ENCODE measurements around the gene NSRP1.
"Not testable (repeated sequence)": the region's sequence is repeated elsewhere in the genome, so short reads cannot be mapped to it uniquely, and the experiment has no call there.

Gene NSRP1

DNA sequence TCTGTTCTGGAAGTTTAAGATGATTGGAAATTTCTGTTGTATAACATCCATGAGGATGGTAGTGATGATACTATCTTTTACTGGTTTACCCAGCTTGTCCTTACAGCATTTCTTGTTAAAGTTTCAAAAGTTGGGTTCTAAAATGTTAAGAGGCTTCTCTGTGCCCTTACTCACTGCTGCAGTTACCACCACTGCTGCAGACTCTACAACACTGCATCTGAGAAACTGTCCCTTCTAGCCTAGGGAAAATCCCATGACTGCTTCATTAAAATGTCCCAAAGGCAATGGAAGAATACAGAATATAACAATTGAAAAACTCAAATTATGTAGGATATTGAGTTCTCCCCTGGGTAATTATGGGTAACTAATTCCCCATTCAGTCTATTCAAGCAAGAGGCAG lies 3.8 kb upstream of the NSRP1 start:
- in situ Hi-C loops (cut with MboI; ENCODE audit: low pct_unique_long_range_greater_than_20kb, low sequenced_read_pairs): no loop called here
- DNase-seq: no peak

DNA sequence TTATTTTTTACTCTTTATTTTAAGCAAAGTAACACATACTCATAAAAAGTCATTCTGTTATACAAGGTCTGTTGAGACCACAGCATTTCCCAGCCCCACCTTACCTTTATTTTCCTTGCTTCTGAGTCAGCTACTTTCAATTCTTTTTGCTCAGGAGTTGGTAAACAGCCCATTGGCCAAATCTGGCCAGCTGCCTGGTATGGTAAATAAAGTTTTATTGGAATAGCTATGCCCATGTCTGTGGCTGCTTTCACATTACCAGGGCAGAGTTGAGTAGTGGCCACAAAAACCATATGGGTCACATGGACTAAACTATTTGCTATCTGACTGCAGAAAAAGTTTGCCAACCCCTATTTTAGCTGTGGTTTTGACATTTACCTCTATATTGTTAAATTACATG lies 3.4 kb upstream of the NSRP1 start:
- in situ Hi-C loops (cut with MboI; ENCODE audit: low pct_unique_long_range_greater_than_20kb, low sequenced_read_pairs): no loop called here
- DNase-seq: no peak

DNA sequence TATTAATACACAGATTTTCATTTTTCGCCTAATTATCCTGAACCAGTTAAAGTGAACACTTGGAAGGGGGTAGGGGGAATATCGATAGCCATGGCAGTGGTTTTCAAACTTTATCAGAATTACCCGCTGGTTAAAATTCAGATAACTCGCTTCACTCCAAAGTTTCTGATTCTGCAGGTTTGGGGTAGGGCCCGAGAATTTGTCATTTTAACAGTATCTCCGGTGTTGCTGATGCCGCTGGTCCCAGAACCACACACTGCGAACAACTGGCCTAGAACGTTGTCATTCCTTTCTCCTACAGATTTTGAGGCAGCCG lies 313 bp upstream of the NSRP1 start:
- no peak for DNase-seq
- in situ Hi-C loops (cut with MboI; ENCODE audit: low pct_unique_long_range_greater_than_20kb, low sequenced_read_pairs): no loop called here

DNA sequence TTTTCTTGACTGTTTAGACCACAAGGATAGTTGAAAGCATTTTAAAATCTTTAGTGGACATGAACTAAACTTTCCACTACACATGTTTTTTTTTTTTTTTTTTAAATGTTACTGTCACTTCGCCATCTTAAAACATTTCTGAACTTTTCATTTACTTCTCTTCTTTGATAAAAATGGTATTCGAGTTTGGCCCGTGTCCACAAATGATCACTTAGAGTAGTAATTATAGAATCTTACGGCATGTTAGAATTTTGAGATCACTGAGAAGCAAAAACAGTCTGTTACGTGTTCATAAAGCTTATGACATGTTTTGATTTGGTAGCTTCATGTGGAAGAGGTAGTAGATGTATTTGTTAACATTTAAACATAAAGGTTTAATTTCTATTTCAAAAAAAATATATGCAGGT lies 1.1 kb downstream of the NSRP1 start:
- in situ Hi-C loops (cut with MboI; ENCODE audit: low pct_unique_long_range_greater_than_20kb, low sequenced_read_pairs): no loop called here
- no peak for DNase-seq

DNA sequence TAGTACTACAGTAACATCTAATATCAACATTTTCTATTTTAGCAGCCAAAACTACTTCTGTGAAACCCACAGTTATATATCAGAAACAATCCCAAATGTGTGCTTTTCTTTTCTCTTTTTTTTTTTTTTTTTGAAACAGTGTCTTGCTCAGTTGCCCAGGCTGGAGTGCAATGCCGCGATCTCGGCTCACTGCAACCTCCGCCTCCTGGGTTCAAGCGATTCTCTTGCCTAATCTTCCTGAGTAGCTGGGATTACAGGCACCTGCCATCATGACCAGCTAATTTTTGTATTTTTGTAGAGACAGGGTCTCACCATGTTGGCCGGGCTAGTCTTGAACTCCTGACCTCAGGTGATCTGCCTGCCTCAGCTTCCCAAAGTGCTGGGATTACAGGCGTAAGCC lies 2.0 kb downstream of the NSRP1 start:
- in situ Hi-C loops (cut with MboI; ENCODE audit: low pct_unique_long_range_greater_than_20kb, low sequenced_read_pairs): not testable (repeated sequence)

DNA sequence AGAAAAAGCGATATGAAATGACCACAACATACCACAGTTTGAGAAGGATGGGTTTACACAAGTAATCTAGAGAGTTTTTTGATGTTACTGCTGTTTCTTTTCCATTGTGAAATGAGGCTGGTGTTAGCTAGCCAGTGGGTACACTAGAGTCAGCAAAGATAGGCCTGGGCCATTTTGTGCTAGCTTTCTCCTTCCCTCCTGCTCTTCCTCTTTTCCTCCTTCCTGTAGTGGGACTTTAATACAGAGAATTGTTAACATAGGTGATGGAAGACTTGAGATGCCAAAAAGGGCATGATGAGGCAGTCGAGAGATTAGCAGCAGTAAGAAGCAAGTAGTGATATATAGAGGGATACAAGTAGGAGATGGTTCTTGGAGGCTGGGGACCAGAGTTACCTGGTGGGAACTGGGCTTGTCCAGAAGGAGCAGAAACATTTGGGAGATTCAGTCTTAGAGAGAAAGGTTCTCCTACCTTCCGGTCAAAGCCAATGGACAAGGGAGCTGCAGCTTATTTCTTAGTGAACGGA lies 7.7 kb downstream of the NSRP1 start:
- DNase-seq: no peak
- in situ Hi-C loops (cut with MboI; ENCODE audit: low pct_unique_long_range_greater_than_20kb, low sequenced_read_pairs): no loop called here

More for the DNA sequence above, 2.0 kb downstream of the NSRP1 start:
- not testable (repeated sequence) for DNase-seq

DNA sequence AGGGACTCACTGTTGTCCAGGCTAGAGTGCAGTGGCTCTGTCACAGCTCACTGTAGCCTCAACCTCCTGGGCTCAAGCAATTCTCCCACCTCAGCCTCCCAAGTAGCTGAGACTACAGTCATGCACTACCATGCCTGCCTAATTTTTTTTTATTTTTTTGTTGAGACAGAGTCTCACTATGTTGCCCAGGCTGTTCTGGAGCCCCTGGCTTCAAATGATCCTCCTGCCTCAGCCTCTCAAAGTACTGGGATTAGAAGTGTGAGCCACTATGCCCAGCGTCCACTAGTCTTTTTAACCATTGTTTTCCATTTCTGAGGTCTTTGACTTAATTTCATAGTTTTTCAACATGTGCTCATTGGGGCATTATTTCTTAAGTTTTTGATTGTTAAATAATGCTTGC lies 13.5 kb downstream of the NSRP1 start:
- in situ Hi-C loops (cut with MboI; ENCODE audit: low pct_unique_long_range_greater_than_20kb, low sequenced_read_pairs): no loop called here
- DNase-seq: no peak

DNA sequence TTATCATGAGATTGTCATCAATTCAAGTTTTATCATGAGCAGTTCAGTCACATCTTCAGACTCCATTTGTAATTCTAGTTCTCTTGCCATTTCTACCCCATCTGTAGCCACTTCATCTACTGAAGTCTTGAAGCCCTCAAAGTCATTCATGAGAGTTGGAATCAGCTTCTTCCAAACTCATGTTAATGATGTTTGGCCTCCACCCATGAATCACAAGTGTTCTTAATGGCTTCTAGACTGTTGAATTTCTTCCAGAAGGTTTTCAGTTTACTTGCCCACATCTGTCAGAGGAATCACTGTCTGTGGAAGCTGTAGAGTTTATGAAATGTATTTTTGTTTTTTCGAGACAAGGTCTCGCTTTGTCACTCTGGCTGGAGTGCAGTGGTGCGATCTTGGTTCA lies 16.0 kb downstream of the NSRP1 start:
- in situ Hi-C loops (cut with MboI; ENCODE audit: low pct_unique_long_range_greater_than_20kb, low sequenced_read_pairs): no loop called here
- DNase-seq: no peak

DNA sequence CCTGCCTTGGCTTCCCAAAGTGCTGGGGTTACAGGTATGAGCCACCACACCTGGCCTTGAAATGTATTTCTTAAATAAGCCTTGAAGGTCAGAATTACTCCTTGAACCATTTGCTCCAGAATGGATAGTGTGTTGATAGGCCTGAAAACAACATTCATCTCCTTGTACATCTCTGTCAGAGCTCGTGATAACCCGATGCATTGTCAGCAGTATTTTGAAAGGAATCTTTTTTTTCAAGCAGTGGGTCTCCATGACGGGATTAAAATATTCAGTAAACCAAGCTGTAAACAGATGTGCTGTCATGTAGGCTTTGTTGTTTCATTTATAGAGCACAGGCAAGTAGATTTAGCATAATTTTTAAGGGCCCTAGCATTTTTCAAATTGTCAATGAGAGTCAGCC lies 16.6 kb downstream of the NSRP1 start:
- in situ Hi-C loops (cut with MboI; ENCODE audit: low pct_unique_long_range_greater_than_20kb, low sequenced_read_pairs): no loop called here
- DNase-seq: no peak

DNA sequence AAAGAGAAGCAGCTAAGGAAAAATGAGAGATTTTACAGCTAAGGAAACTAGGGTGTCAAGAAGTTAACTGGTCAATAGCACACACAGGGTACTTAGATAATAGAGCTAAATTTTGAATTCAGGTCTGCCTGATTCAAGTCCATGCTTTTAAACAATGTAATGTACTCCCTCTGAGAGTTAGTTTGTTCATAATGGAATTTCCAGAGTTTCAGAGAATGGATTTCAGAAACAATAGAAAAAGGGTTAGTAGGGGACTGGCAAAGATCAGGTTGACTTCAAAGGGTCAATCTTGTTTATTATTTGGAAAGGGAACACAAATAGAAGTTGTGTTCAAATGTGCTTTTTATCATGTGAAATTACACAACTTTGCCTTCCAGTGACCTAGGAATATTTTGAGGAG lies 17.9 kb downstream of the NSRP1 start:
- in situ Hi-C loops (cut with MboI; ENCODE audit: low pct_unique_long_range_greater_than_20kb, low sequenced_read_pairs): no loop called here
- no peak for DNase-seq

DNA sequence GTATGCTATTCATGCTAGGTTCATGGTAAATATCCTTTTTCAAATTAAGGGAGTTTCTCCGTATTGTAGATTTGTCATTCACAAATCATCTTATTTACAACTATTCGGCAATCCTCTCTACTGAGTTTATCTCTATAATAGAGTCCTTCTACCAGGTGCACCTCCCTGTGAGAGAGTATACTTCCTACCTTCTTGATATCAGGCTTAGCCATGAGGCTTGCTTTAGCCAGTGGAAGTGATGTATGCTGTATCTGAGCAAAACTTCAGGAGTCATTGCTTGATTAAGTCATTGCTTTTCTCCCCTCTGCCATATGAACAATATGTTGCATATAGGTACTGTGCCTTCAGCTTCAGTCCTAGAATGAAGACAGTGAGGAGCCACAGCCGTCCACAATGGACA lies 20.5 kb downstream of the NSRP1 start:
- in situ Hi-C loops (cut with MboI; ENCODE audit: low pct_unique_long_range_greater_than_20kb, low sequenced_read_pairs): no loop called here

DNA sequence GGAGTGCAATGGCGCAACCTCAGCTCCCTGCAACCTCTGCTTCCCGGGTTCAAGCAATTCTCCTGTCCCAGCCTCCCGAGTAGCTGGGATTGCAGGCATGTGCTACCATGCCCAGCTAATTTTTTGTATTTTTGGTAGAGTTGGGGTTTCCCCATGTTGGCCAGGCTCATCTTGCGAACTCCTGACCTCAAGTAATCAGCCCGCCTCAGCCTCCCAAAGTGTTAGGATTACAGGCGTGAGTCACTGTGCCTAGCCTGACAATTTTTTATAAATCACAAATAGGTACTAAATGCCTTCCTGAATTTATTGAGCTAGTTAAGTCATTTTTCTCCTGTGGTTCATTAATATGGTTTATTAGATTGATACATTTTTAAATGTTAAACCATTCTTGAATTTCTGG lies 31.2 kb downstream of the NSRP1 start:
- DNase-seq; in situ Hi-C loops (cut with MboI; ENCODE audit: low pct_unique_long_range_greater_than_20kb, low sequenced_read_pairs): not testable (repeated sequence)

More for the DNA sequence above, 20.5 kb downstream of the NSRP1 start:
- DNase-seq: no peak

DNA sequence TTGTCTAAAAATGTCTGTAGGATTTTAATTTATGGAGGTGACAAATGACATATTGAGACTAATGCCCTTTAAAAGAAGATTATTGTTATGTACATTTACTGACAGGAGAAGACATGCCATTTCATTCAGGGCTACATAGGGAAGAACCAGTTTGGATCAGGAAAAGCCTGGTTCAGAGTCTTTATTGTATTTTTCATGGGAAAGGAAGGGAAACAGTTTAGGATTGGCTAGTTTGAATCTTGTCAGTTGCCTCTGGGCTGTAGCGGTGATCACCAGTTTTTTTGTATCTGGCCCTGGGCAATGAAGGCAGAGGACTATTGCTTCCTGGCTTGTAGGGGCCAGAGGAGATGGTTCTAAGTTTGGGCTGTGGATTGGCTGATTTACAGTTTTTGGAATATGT lies 31.8 kb downstream of the NSRP1 start:
- DNase-seq: no peak
- in situ Hi-C loops (cut with MboI; ENCODE audit: low pct_unique_long_range_greater_than_20kb, low sequenced_read_pairs): no loop called here

DNA sequence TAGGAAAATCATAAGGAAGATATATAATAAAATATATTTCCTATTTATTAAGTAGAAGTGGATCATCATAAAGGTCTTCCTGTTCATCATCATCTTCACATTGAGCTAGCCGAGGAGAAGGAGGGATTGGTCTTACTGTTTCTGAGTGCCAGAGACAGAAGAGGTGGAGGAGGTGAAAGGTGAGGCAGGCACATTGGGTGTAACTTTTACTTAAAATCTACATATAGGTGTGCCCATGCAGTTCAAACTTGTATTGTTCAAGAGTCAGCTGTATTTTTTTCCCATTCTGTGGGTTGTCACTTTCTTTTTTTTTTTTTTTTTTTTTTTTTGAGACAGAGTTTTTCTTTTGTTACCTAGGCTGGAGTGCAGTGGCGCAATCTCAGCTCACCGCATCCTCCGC lies 34.9 kb downstream of the NSRP1 start:
- DNase-seq: no peak
- in situ Hi-C loops (cut with MboI; ENCODE audit: low pct_unique_long_range_greater_than_20kb, low sequenced_read_pairs): no loop called here

DNA sequence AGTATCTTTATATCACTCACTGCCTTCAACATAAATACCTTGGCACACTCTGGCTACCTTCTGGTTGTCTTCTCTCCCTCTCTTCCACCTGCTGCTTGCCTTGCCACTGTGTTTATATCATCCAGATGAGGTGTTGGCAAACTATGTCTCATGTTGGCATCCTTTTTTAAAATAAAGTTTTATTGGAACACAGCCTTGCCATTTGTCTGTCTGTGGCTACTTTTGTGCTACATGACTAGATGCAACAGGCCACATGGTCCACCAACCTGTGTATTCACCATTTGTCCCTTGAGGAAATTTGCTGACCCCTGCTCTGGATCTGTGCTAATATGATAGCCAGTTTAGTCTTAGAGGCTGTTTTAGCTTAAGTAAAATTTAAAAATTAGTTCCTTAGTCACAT lies 36.8 kb downstream of the NSRP1 start:
- in situ Hi-C loops (cut with MboI; ENCODE audit: low pct_unique_long_range_greater_than_20kb, low sequenced_read_pairs): no loop called here
- no peak for DNase-seq

DNA sequence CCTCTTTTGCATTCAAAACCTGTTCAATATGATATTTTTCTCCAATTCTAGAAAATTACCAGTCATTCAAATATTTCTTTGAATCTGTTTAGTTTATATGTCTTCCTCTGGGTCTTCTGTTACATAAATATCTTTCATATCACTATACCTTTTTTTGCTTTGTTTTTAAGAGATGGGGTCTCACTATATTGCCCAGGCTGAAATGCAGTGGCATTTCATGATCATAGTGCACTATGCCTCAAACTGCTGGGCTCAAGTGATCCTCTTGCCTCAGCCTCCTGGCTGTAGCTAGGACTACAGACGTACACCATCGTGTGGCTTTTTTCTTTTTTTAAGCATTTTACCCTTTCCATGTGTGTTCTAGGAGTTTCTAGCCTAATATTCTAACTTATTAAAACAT lies 38.8 kb downstream of the NSRP1 start:
- in situ Hi-C loops (cut with MboI; ENCODE audit: low pct_unique_long_range_greater_than_20kb, low sequenced_read_pairs): no loop called here
- DNase-seq: no peak

DNA sequence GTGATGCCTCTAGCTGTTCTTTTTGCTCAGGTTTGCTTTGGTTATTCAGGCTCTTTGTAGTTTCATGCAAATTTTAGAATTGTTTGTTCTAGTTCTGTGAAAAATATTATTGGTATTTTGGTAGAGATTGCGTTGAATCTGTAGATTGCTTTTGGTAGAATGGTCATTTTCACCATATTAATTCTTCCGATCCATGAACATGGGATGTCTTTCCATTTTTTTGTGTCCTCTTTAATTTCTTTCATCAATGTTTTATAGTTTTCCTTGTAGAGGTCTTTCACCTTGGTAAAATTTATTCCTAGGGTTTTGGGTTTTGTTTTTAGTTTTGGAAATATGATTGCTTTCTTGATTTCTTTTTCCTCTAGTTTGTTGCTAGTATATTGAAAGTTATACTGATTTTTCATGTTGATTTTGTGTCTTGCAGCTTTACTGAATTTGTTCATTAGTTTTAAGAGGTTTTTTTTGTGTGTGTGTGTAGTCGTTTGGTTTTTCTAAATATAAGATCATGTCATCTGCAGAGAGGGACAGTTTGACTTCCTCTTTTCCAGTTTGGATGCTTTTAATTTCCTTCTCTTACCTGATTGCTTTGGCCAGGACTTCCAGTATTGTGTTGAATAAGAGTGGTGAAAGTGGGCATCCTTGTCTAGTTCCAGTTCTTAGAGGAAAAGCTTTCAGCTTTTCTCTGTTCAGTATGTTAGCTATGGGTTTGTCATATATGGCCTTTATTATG lies 42.4 kb downstream of the NSRP1 start:
- in situ Hi-C loops (cut with MboI; ENCODE audit: low pct_unique_long_range_greater_than_20kb, low sequenced_read_pairs): no loop called here
- peak; percentile 15 for DNase-seq

DNA sequence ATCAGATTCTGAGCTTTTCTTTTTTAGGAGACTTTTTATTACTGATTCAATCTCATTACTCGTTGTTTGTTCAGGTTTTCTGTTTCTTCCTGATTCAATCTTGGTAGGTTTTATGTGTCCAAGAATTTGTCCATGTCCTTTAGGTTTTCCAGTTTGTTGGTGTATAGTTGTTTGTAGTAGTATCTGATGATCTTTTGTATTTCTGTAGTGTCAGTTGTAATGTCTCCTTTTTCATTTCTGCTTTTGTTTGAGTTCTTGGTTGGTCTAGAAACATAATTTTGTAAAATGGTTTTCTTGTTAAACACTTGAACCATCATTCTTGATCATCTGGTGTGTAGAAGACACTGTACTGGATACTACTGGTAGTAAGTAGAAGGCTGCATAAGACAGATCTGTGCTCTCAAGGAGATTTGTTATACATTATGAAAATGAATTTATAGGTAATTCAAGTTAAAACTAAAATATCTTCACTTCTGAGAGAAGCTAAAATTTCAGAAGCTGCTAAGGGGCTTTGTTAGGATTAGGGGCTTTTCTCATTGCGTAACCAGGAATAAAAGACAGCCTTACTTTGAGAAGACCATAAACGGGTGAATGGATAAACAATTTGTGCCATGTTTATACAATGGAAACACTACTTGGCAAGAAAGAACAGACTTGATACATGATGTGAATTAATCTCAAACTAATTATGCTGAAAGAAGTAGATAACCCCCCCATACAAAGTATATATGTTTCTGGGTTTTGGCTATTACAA lies 44.0 kb downstream of the NSRP1 start:
- in situ Hi-C loops (cut with MboI; ENCODE audit: low pct_unique_long_range_greater_than_20kb, low sequenced_read_pairs): no loop called here
- no peak for DNase-seq

DNA sequence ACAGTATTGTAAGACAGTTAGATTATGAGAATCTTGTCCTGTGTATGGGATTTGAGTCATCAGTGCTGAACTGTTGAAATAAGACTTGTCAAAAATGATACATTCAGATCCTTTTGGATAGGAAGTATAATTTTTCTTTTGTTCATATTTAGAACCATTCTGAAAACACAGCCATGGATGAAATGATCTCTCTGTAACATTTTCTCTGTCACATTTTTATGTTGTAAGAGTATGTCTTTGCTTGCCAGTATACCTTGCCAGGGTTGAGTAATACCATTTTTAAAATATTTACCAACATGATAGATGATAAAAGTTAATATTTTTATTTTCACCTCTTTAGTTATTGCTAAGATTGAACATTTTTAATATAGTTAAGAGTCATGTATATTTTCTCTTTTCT lies 45.0 kb downstream of the NSRP1 start:
- DNase-seq: no peak
- in situ Hi-C loops (cut with MboI; ENCODE audit: low pct_unique_long_range_greater_than_20kb, low sequenced_read_pairs): no loop called here

DNA sequence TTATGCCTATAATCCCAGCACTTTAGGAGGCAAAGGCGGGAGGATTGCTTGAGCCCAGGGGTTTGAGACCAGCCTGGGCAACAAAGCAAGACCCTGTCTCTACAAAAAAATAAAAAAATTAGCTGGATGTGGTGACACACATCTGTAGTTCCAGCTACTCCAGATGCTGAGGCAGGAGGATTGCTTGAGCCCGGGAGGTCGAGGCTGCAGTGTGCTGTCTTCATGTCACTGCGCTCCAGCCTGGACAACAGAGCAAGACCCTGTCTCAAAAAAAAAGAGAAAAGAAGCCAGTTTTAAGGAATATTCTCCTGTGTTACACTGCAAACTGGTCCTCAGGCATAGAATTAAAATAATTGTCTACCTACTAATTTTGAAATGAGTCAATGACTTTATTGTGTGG lies 47.9 kb downstream of the NSRP1 start:
- in situ Hi-C loops (cut with MboI; ENCODE audit: low pct_unique_long_range_greater_than_20kb, low sequenced_read_pairs): no loop called here
- no peak for DNase-seq

DNA sequence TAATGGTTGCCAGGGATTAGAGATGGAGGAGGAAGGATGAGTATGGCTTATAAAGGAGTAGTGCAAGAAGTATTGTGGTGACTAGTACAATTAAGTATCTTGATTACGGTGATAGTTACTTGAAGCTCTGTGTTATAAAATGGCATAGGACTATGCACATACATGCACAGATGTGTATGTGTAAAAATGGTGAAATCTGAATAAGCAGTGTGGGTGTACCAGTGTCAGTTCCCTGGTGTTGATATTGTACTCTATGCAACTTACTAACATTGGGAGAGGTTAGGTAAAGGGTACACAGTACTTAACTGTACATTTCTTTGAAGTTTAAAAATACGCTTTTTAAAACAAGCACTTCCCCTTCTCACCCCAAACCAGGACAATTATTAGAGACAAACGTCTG lies 48.5 kb downstream of the NSRP1 start:
- in situ Hi-C loops (cut with MboI; ENCODE audit: low pct_unique_long_range_greater_than_20kb, low sequenced_read_pairs): no loop called here
- no peak for DNase-seq

All from KBM-7 (cell line).